GM18867 (cell line): Measurements from ENCODE around the gene ATL3.
"Not testable (repeated sequence)": the region's sequence is repeated elsewhere in the genome, so short reads cannot be mapped to it uniquely, and the experiment has no call there.

ENCODE experiments used
- ATAC-seq: cut with Tn5 transposase; IDR thresholded peaks from one replicate; pipeline ENCODE4 v1.9.1; 2021; ENCODE audit warnings: mild to moderate bottlenecking, moderate library complexity; ENCODE audit not compliant: unreplicated experiment

ATL3 gene

GRCh38 chr11:63623513-63624140, 47.5 kb downstream of the ATL3 start:
- ATAC-seq, result no peak

GRCh38 chr11:63622323-63622722, 48.9 kb downstream of the ATL3 start:
- ATAC-seq, result no peak

GRCh38 chr11:63621071-63621470, 50.1 kb downstream of the ATL3 start:
- no peak for ATAC-seq

GRCh38 chr11:63619967-63620366, 51.2 kb downstream of the ATL3 start:
- ATAC-seq, result no peak

- not testable (repeated sequence) for ATAC-seq
Observed at GRCh38 chr11:63617686-63618085, 53.5 kb downstream of the ATL3 start.

GRCh38 chr11:63616953-63617352, 54.2 kb downstream of the ATL3 start:
- ATAC-seq, result no peak

GRCh38 chr11:63614136-63614671, 57.0 kb downstream of the ATL3 start, which contains the start of gene PLAAT3:
Gene PLAAT3, minus strand, starts transcription at chr11:63614433. Its CDS starts 419 bp downstream, at chr11:63614014.
- peak; percentile 69 for ATAC-seq

- ATAC-seq, result peak; percentile 35
Observed at GRCh38 chr11:63613517-63614135, 57.5 kb downstream of the ATL3 start.

- no peak for ATAC-seq
Observed at GRCh38 chr11:63612181-63612580, 59.0 kb downstream of the ATL3 start.

GRCh38 chr11:63611395-63611747, 59.8 kb downstream of the ATL3 start:
- no peak for ATAC-seq

GRCh38 chr11:63610604-63611394, 60.4 kb downstream of the ATL3 start:
- no peak for ATAC-seq

GRCh38 chr11:63609971-63610580, 61.1 kb downstream of the ATL3 start:
- ATAC-seq, result no peak

GRCh38 chr11:63609536-63609935, 61.6 kb downstream of the ATL3 start:
- no peak for ATAC-seq

- ATAC-seq, result no peak
Observed at GRCh38 chr11:63608353-63609345, 62.5 kb downstream of the ATL3 start.

- ATAC-seq, result no peak
Observed at GRCh38 chr11:63603180-63603518, 68.0 kb downstream of the ATL3 start.

- not testable (repeated sequence) for ATAC-seq
Observed at GRCh38 chr11:63602290-63603179, 68.6 kb downstream of the ATL3 start.

GRCh38 chr11:63599211-63600122, 71.7 kb downstream of the ATL3 start:
- ATAC-seq, result no peak

GRCh38 chr11:63598556-63598955, 72.6 kb downstream of the ATL3 start:
- ATAC-seq, result no peak
